WERI-Rb-1 (cell line): ENCODE data around the gene SLA2.
"Not testable (repeated sequence)": the region's sequence is repeated elsewhere in the genome, so short reads cannot be mapped to it uniquely, and the experiment has no call there.

Experiments
- DNase-seq: peaks from one replicate; pipeline ENCODE4 v3.0.0-alpha.2; 2020
- H3K27ac ChIP-seq: fragments of 250-450 bp; sonication (Bioruptor Pico); 2 replicates; pipeline ENCODE4 v1.5.1; 2020; ENCODE audit warnings: mild to moderate bottlenecking, moderate library complexity
- H3K27me3 ChIP-seq: fragments of 250-450 bp; sonication (Bioruptor Pico); 2 replicates; pipeline ENCODE4 v1.5.1; 2021; ENCODE audit warnings: mild to moderate bottlenecking, low read depth, moderate library complexity; ENCODE audit not compliant: insufficient read depth, severe bottlenecking
- H3K36me3 ChIP-seq: fragments of 250-450 bp; sonication (Bioruptor Pico); 2 replicates; pipeline ENCODE4 v1.5.1; 2020; ENCODE audit warnings: mild to moderate bottlenecking, moderate library complexity
- H3K4me3 ChIP-seq: 2 replicates; pipeline ENCODE4 v1.5.1; 2011; ENCODE audit warnings: low read depth, mild to moderate bottlenecking, control low read depth, low read length
- H3K9me3 ChIP-seq: fragments of 250-450 bp; sonication (Bioruptor Pico); 2 replicates; pipeline ENCODE4 v1.5.1; 2021; ENCODE audit warnings: mild to moderate bottlenecking, moderate library complexity; ENCODE audit not compliant: severe bottlenecking
- CTCF ChIP-seq: IDR thresholded peaks from 2 replicates; pipeline ENCODE4 v1.5.1; 2011; ENCODE audit warnings: low read depth, mild to moderate bottlenecking, control low read depth, inconsistent platforms, low read length

SLA2 gene

GRCh38 chr20:36569847-36570429 is 76.1 kb downstream of the SLA2 start:
- no peak for TF ChIP-seq CTCF
- no peaks in the 10 kb centered on the region for H3K36me3 ChIP-seq
- H3K4me3 ChIP-seq = no peak overlapping the region
- no peaks in the 10 kb centered on the region for H3K27me3 ChIP-seq
- DNase-seq = no peak
- H3K9me3 ChIP-seq = peaks cover 2% of the 10 kb centered on the region
- H3K27ac ChIP-seq = no peak overlapping the region

GRCh38 chr20:36565520-36565919 is 80.5 kb downstream of the SLA2 start:
- no peak for TF ChIP-seq CTCF
- no peaks in the 10 kb centered on the region for H3K27me3 ChIP-seq
- no peak overlapping the region for H3K4me3 ChIP-seq
- no peak for DNase-seq
- H3K36me3 ChIP-seq = no peaks in the 10 kb centered on the region
- peaks cover 2% of the 10 kb centered on the region for H3K9me3 ChIP-seq
- H3K27ac ChIP-seq = no peak overlapping the region

DNA sequence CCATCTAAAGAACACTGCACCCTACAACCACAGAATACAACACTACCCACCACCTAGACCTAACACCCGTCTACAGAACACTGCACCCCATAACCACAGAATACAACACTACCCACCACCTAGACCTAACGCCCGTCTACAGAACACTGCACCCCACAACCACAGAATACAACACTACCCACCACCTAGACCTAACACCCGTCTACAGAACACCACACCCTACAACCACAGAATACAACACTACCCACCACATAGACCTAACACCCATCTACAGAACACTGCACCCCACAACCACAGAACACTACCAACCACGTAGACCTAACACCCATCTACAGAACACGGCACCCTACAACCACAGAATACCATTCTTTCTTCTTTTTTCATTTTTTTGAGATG is 81.3 kb downstream of the SLA2 start:
- not testable (repeated sequence) for H3K27me3 ChIP-seq, H3K36me3 ChIP-seq, H3K4me3 ChIP-seq, DNase-seq, H3K9me3 ChIP-seq, H3K27ac ChIP-seq

DNA sequence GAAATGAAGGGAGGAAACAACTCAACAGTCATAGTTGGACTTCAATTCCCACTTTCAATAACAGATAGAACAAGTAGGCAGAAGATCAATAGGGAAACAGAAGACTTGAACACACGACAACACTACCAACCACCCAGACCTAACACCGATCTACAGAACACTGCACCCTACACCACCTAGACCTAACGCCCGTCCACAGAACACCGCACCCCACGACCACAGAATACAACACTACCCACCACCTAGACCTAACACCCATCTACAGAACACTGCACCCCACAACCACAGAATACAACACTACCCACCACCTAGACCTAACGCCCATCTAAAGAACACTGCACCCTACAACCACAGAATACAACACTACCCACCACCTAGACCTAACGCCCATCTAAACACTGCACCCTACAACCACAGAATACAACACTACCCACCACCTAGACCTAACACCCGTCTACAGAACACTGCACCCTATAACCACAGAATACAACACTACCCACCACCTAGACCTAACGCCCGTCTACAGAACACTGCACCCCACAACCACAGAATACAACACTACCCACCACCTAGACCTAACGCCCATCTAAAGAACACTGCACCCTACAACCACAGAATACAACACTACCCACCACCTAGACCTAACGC is 81.8 kb downstream of the SLA2 start:
- H3K36me3 ChIP-seq, DNase-seq, H3K4me3 ChIP-seq, H3K27ac ChIP-seq, H3K27me3 ChIP-seq, H3K9me3 ChIP-seq: not testable (repeated sequence)

DNA sequence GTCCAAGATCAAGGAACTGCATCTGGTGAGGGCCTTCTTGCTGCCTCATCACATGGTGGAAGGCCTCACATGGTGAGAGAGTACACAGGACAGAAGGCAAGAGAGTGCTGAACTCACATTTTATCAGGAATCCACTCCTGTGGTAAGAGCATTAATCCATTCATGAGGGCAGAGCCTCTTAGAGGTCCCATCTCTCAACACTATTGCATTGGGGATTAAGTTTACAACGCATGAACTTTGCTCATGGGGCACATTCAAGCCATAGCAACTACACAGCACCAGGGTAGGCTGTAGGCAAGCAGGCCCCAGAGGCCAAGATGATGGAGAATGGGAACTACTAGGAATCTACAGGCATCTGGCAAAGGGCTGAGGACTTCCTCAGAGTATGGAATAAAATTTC is 82.6 kb downstream of the SLA2 start:
- Histone ChIP-seq H3K27me3 (no peaks in the 10 kb centered on the region), H3K27ac (no peak overlapping the region), H3K36me3 (no peaks in the 10 kb centered on the region), H3K4me3 (no peak overlapping the region), H3K9me3 (peaks cover 2% of the 10 kb centered on the region)
- DNase-seq = no peak
- no peak for TF ChIP-seq CTCF

DNA sequence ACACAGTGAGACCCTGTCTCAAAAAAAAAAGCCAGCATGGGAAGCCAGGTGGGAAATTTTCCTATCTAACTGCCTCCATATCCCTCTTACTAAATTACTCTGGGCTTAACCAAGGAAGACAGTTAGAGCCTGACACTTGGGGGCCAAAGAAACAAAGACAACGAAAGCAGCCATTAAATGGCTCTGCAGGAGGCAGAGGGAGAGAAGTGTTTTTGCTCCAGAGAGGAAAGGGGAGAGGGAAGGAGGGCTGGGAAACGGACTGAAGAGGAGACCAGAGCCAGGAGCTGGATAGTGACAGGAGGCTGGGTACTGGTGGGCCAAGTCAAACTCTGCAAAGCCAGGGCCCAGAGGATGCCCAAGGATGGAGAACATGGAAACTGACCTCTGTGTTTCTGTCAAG is 83.3 kb downstream of the SLA2 start:
- Histone ChIP-seq H3K27me3 (no peaks in the 10 kb centered on the region), H3K4me3 (no peak overlapping the region), H3K36me3 (no peaks in the 10 kb centered on the region), H3K27ac (no peak overlapping the region), H3K9me3 (peaks cover 2% of the 10 kb centered on the region)
- no peak for DNase-seq
- no peak for TF ChIP-seq CTCF
